Activated CD4-positive, alpha-beta T cell treated with anti-CD3 and anti-CD28 coated beads, Interleukin-2, Interleukin-4, amounts not matched to agents 100 ng/mL and 50 ng/mL, durations not matched to agents 16 hours and 8 hours (primary cell): ENCODE results near the gene C16orf74.

Experiments
- DNase-seq: peaks from one replicate; pipeline ENCODE4 v3.0.0-alpha.2; 2020; ENCODE audit warnings: low spot score

The C16orf74 gene

GRCh38 chr16:85695196-85696128 is 55.4 kb downstream of the C16orf74 start:
- DNase-seq = no peak

GRCh38 chr16:85690469-85691064 is 60.3 kb downstream of the C16orf74 start:
- no peak for DNase-seq

GRCh38 chr16:85689950-85690320 is 61.0 kb downstream of the C16orf74 start:
- DNase-seq = no peak

- no peak for DNase-seq
These were observed 61.5 kb downstream of the C16orf74 start for GRCh38 chr16:85689285-85689949.

GRCh38 chr16:85688586-85689284 is 62.2 kb downstream of the C16orf74 start, which contains the start of gene GINS2:
GINS2 (minus strand) TSS chr16:85688954; CDS start chr16:85688898, 56 bp downstream.
- peak; percentile 94 for DNase-seq

DNA sequence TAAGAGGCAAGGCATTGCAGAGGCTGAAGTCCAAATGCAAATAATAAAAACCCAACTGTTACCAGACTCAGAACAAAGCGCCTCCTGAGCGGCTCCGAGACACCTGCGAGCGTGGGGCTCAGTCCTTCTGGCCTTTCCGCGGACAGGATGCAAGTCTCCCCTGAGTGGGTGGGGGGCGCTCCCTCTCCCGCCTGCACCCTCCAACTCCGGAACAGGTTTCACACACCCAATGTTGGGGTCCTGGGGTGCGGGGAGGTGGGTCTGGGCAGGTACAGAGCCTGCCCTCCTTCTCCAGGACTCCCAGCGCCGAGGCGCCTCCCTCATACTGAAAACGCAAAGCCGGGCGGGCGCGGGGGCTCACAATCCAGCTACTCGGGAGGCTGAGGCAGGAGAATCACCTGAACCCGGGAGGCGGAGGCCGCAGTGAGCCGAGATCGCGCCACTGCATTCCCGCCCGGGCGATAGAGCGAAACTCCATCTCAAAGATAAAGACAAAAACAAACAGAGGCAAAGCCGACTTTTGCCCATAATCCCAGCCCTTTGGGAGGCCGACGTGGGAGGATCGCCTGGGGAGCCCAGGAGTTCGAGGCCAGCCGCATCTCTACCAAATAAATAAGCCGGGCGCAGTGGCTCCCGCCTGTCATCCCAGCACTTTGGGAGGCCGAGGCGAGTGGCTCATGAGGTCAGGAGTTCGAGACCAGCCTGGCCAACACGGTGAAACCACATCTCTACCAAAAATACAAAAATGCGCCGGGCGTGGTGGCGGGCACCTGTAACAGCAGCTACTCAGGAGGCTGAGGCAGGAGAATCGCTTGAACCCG is 63.0 kb downstream of the C16orf74 start:
- peak; percentile 14 for DNase-seq

- peak; percentile 38 for DNase-seq
These were observed 63.8 kb downstream of the C16orf74 start for GRCh38 chr16:85686912-85687591.

- DNase-seq = no peak
These were observed 65.6 kb downstream of the C16orf74 start for GRCh38 chr16:85685251-85685650.

- no peak for DNase-seq
These were observed 67.5 kb downstream of the C16orf74 start for GRCh38 chr16:85683363-85683762.

DNA sequence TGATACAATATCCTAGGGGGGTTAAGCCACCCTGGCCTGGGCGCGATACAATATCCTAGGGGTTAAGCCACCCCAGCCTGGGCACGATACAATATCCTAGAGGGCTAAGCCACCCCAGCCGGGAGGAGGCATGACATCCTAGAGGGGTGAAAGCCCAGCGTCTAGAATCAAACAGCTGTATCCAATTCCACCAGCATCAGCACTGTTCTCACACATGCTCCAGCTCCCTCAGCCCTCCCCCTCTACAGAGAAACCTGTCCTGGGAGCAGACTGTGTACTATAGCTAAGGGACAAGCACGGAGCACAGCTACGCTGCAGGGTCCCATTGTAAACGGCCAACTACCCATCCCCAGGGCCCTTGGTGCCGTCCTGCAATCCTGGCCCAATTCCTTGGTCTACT is 68.4 kb downstream of the C16orf74 start:
- no peak for DNase-seq

- DNase-seq = no peak
These were observed 69.6 kb downstream of the C16orf74 start for GRCh38 chr16:85681255-85681654.

- DNase-seq = no peak
These were observed 70.4 kb downstream of the C16orf74 start for GRCh38 chr16:85680352-85680944.

DNA sequence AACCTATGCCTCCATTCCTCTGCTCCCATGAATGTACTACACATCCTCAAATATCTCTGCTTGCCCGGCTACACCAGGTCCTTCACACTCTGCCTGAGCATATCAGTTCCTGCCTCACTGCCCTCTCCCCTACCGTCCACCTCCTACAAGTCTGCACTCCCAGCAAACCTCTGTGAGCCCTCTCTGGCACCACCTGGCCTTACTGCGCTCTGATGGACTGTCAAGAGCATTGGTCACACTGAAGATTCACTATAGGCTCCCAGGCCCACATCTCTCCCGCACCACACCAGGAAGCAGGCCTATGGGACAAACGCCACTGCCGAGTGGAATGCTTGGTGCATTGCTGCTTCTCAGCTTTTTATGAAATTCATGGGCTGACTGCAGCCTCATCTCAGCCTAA is 71.0 kb downstream of the C16orf74 start:
- no peak for DNase-seq

DNA sequence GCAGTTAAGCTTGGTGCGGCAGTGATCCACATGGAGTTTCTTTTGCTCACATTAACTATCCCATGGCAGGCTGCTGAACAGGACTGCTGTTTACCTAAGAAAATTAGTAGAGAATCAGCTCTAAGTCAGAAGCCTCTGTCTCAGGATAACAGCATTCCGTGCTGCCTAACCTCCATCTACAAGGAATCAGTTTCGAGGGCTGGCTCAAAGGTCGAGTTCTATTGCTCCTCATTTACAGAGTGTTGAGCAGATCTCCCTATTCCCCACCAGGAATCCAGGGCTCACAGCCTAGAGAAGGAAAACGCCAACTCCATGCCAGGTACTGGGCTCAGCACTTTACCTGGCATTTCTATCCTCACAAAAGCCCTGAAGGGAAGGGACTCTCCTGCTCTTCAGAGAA is 72.1 kb downstream of the C16orf74 start:
- no peak for DNase-seq

- no peak for DNase-seq
These were observed 72.9 kb downstream of the C16orf74 start for GRCh38 chr16:85678016-85678415.

GRCh38 chr16:85677383-85677967 is 73.4 kb downstream of the C16orf74 start:
- DNase-seq = no peak

DNA sequence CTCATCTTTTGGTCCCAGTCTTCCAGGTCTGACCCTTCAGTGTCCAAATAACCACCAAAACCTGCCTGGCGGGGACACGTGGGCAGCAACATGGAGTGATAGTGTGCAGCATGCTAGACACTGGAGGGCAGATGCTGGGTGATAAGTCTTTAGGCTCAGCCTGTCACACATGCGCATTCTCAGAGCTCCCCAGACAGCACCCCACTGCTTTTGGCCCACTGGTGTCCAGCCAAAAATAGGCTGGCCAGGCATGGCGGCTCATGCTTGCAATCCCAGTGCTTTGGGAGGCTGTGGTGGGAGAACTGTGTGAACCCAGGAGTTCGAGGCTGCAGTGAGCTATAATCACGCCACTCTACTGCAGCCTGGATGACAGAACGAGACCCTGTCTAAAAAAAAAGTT is 74.4 kb downstream of the C16orf74 start:
- no peak for DNase-seq

DNA sequence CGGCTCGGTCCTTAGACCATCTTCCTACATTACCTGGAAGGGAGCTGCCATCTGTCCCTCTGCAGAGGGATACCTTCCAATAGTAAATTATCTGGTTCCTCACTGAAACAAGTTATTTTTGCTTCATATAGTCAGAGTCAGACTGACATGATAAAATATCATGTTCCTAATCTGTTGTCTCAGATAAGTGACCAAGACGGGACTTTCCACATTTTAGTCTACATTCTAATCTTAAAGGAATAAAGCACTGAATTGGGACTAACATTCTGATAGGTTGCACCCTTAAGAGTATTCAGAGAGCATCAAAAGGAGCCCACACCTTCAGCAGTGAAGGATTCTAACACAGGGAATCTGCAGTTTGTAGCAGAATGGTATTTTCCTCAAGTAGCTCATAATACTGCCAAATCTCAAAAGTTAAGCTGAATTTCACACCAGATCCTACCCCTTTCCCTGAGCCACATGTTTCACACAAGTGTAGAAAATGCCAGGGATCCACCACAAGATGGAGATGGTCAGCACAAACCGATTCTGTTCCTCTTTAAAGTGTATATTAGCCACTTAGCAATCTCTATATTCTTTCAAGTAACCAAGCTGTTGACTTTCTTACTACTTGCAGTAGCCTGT is 75.5 kb downstream of the C16orf74 start:
- DNase-seq = no peak

DNA sequence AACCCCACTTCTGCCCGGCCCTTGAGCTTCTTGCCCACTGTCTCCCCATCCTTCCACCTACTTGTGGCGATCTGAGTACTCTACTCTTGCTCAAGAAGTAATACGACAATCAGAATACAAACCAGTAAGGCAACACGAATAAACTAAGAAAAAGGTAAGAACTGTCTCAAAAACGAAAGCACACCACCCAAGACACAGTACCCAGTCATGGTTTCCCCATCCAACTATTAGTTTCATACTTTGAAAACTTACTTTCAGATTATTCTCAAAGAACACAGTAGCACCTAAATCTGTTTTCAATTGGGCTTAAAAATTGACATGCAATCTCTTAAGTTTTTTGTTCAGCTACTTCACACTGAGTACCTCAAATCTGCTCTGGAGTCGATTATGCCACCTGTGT is 76.1 kb downstream of the C16orf74 start:
- no peak for DNase-seq

DNA sequence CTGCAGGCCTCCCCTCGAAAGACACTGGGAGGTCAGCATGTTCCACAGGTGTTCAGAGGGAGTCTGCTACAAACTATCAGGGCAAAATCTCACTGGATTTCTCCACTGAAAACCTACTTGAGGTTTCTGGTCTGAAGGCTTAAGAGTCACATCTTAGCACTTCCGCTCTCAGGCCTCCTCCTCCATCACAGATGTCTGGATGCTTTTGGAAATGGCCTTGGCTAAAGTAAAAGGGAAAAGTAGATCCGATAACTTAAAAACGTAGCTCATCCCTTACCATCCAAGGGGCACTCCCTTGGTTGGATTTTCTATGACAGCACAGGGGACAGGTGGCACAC is 76.5 kb downstream of the C16orf74 start:
- DNase-seq = no peak
